ENCODE data around the gene NAALADL1.

GRCh38 chr11:65057526-65057925, 827 bp downstream of the NAALADL1 start:
- no peak for TF ChIP-seq CTCF (IDR thresholded peaks at IDR 0.05)
- TF ChIP-seq POLR2A (IDR thresholded peaks at IDR 0.05) = no peak

Data from esophagus squamous epithelium (tissue), 4 donors.